Right lung (tissue), 10 donors: Measurements from ENCODE around the gene PNPO. TPM values are rescaled to one million over a fixed set of nuclear protein-coding genes. Genes with fewer than 3 reads are reported as not detected.
A peak's percentile ranks its signal among the peaks of the same experiment; 100 is the strongest.

Source experiments
- DNase-seq, 2 donors: peaks; one replicate each; pipeline ENCODE4 v3.0.0-alpha.2; 2013
- long read RNA-seq, 8 donors: transcript quantifications; one replicate each; lab custom pipeline, GENCODE V29; 2026
- polyA plus RNA-seq, 5 donors: library from polyadenylated mRNA; unstranded; fragments of 120-200 nt; gene quantifications; one replicate each; pipeline versions ENCODE4 v1.2.1 to v1.2.3, GENCODE V29; 2013; ENCODE audit warnings: inconsistent platforms in 1 of 5, low replicate concordance in 1 of 5; ENCODE audit not compliant: insufficient read length in 5 of 5, insufficient read depth in 1 of 5

Gene PNPO
- 10 to 100 TPM in 3 of 5 donors, 1 to 10 TPM in 2; 9.2 to 13.3 (median 11.2) TPM for polyA plus RNA-seq
- long read RNA-seq, donor 1, partial matches to known transcripts = 0 of 6 reads
- long read RNA-seq, donor 1, other reads (novel, unspliced or antisense) = 0 of 6 reads
- long read RNA-seq, donor 2, partial matches to known transcripts = 0 of 3 reads
- long read RNA-seq, donor 2, other reads (novel, unspliced or antisense) = 0 of 3 reads
- long read RNA-seq, donor 3, partial matches to known transcripts = 0 of 3 reads
- long read RNA-seq, donor 3, other reads (novel, unspliced or antisense) = 0 of 3 reads
- long read RNA-seq, donor 4, partial matches to known transcripts = 0 of 1 reads
- long read RNA-seq, donor 4, other reads (novel, unspliced or antisense) = 0 of 1 reads
- long read RNA-seq, donor 5, partial matches to known transcripts = 0 of 2 reads
- long read RNA-seq, donor 5, other reads (novel, unspliced or antisense) = 0 of 2 reads
- long read RNA-seq, donor 6, partial matches to known transcripts = 0 of 4 reads
- long read RNA-seq, donor 6, other reads (novel, unspliced or antisense) = 0 of 4 reads
- long read RNA-seq, donor 7, partial matches to known transcripts = 0 of 1 reads
- long read RNA-seq, donor 7, other reads (novel, unspliced or antisense) = 0 of 1 reads
- long read RNA-seq, donor 8, partial matches to known transcripts = 0 of 2 reads
- long read RNA-seq, donor 8, other reads (novel, unspliced or antisense) = 0 of 2 reads

- peak; percentile 85 to 89 for DNase-seq
Observed at GRCh38 chr17:47941246-47942095, at the start of gene PNPO. Gene PNPO, plus strand, starts transcription at chr17:47941571. Its CDS starts 105 bp downstream, at chr17:47941676.

- no peak for DNase-seq
Observed at GRCh38 chr17:47894498-47895346, 46.6 kb upstream of the PNPO start.

- DNase-seq = no peak
Observed at GRCh38 chr17:47895347-47895855, 46.0 kb upstream of the PNPO start.

- peak; percentile 100 for DNase-seq
Observed at GRCh38 chr17:47895856-47896671, 45.3 kb upstream of the PNPO start, which contains the start of gene SP2. Gene SP2, plus strand, starts transcription at chr17:47896236. Its CDS starts 51 bp downstream, at chr17:47896287.

GRCh38 chr17:47896672-47897490 lies 44.5 kb upstream of the PNPO start:
- DNase-seq = no peak

GRCh38 chr17:47897561-47897960 lies 43.8 kb upstream of the PNPO start:
- no peak for DNase-seq

GRCh38 chr17:47898241-47898640 lies 43.1 kb upstream of the PNPO start:
- DNase-seq = no peak

GRCh38 chr17:47899643-47900042 lies 41.7 kb upstream of the PNPO start:
- no peak for DNase-seq

GRCh38 chr17:47901423-47901822 lies 39.9 kb upstream of the PNPO start:
- DNase-seq = no peak

- DNase-seq = no peak
Observed at GRCh38 chr17:47902039-47902744, 39.2 kb upstream of the PNPO start.

- DNase-seq = peak; percentile 72 to 75
Observed at GRCh38 chr17:47905221-47905733, 36.1 kb upstream of the PNPO start.

- DNase-seq = no peak
Observed at GRCh38 chr17:47906443-47906842, 34.9 kb upstream of the PNPO start.

GRCh38 chr17:47907932-47908562 lies 33.3 kb upstream of the PNPO start:
- DNase-seq = no peak

- no peak for DNase-seq
Observed at GRCh38 chr17:47913050-47913449, 28.3 kb upstream of the PNPO start.

GRCh38 chr17:47914306-47914948 lies 26.9 kb upstream of the PNPO start:
- DNase-seq = no peak

GRCh38 chr17:47915776-47916398 lies 25.5 kb upstream of the PNPO start:
- no peak for DNase-seq
